HepG2 (cell line): ENCODE data around the gene GTF2H4. TPM values are rescaled to one million over a fixed set of nuclear protein-coding genes. Genes with fewer than 3 reads are reported as not detected.

Experiments used
- ARNTL ChIP-seq: sonication (generic); formaldehyde crosslinking; IDR thresholded peaks from 2 replicates; pipeline ENCODE4 v1.4.0; 2020; ENCODE audit warnings: mild to moderate bottlenecking, missing genetic modification reagents
- FOXA1 ChIP-seq, 2 experiments: fragments of 450-650 bp in 1 of 2; sonication (generic) in 1 of 2; formaldehyde crosslinking in 1 of 2; IDR thresholded peaks; 2 replicates each; pipeline versions ENCODE4 v1.4.0 to v1.6.1; 2016 to 2020; ENCODE audit warnings: missing genetic modification reagents in 1 of 2
- FOXK2 ChIP-seq: fragments of 450-650 bp; IDR thresholded peaks from 2 replicates; pipeline ENCODE4 v1.6.1; 2016
- FOXP1 ChIP-seq, 2 experiments: fragments of 450-650 bp in 1 of 2; IDR thresholded peaks; 2 replicates each; pipeline ENCODE4 v1.6.1; 2017 to 2018; ENCODE audit warnings: antibody characterized with exemption in 1 of 2
- GATA4 ChIP-seq: sonication (generic); IDR thresholded peaks from 2 replicates; pipeline ENCODE4 v1.6.1; 2016; ENCODE audit warnings: antibody characterized with exemption, low read depth, borderline replicate concordance
- HNF4G ChIP-seq, 2 experiments: sonication (generic) in 1 of 2; formaldehyde crosslinking in 1 of 2; IDR thresholded peaks; 2 replicates each; pipeline versions ENCODE4 v1.4.0 to v1.6.1; 2011 to 2020; ENCODE audit warnings: borderline replicate concordance in 2 of 2, low read depth in 2 of 2, mild to moderate bottlenecking in 2 of 2, low read length in 1 of 2, missing genetic modification reagents in 1 of 2, moderate library complexity in 1 of 2
- KAT8 ChIP-seq: IDR thresholded peaks from 2 replicates; pipeline ENCODE4 v1.6.1; 2016; ENCODE audit warnings: missing genetic modification reagents, missing compliant biosample characterization
- MAF1 ChIP-seq: sonication (generic); formaldehyde crosslinking; IDR thresholded peaks from 2 replicates; pipeline ENCODE4 v1.5.0; 2020; ENCODE audit warnings: missing genetic modification reagents, borderline replicate concordance
- NFATC3 ChIP-seq: sonication (generic); formaldehyde crosslinking; IDR thresholded peaks from 2 replicates; pipeline ENCODE4 v1.5.1; 2020; ENCODE audit warnings: mild to moderate bottlenecking, missing genetic modification reagents
- NONO ChIP-seq, 2 experiments: fragments of 450-650 bp in 1 of 2; sonication (generic) in 1 of 2; formaldehyde crosslinking in 1 of 2; IDR thresholded peaks in 1 of 2; conservative IDR thresholded peaks in 1 of 2; 2 replicates each; pipeline versions ENCODE4 v1.6.1 to v1.8.0; 2017 to 2022; ENCODE audit warnings: mild to moderate bottlenecking in 1 of 2, missing genetic modification reagents in 1 of 2, moderate library complexity in 1 of 2
- PAWR ChIP-seq: sonication (generic); formaldehyde crosslinking; IDR thresholded peaks from 2 replicates; pipeline ENCODE4 v1.4.0; 2020; ENCODE audit warnings: missing genetic modification reagents, mild to moderate bottlenecking, borderline replicate concordance
- SMYD3 ChIP-seq: sonication (generic); formaldehyde crosslinking; IDR thresholded peaks from 2 replicates; pipeline ENCODE4 v1.8.1; 2023; ENCODE audit warnings: mild to moderate bottlenecking, missing genetic modification reagents
- SNAPC2 ChIP-seq: sonication (generic); formaldehyde crosslinking; IDR thresholded peaks from 2 replicates; pipeline ENCODE4 v1.8.1; 2022; ENCODE audit warnings: mild to moderate bottlenecking, missing genetic modification reagents
- SNAPC5 ChIP-seq: sonication (generic); formaldehyde crosslinking; IDR thresholded peaks from 2 replicates; pipeline ENCODE4 v1.8.1; 2023; ENCODE audit warnings: mild to moderate bottlenecking, missing genetic modification reagents, borderline replicate concordance
- TIGD3 ChIP-seq: sonication (generic); formaldehyde crosslinking; IDR thresholded peaks from 2 replicates; pipeline ENCODE4 v1.5.1; 2020; ENCODE audit warnings: mild to moderate bottlenecking, missing genetic modification reagents, borderline replicate concordance
- U2AF2 ChIP-seq: fragments of 200-400 bp; formaldehyde crosslinking; IDR thresholded peaks from 2 replicates; pipeline ENCODE4 v1.6.1; 2017; ENCODE audit warnings: low read depth, mild to moderate bottlenecking, low read length
- XRCC5 ChIP-seq: fragments of 200-400 bp; formaldehyde crosslinking; optimal IDR thresholded peaks from 2 replicates; pipeline ENCODE3; 2017; ENCODE audit warnings: mild to moderate bottlenecking, low read length
- ZFP41 ChIP-seq: sonication (generic); formaldehyde crosslinking; IDR thresholded peaks from 2 replicates; pipeline ENCODE4 v1.4.0; 2020; ENCODE audit warnings: mild to moderate bottlenecking, missing genetic modification reagents, borderline replicate concordance
- ZNF121 ChIP-seq: sonication (generic); formaldehyde crosslinking; IDR thresholded peaks from 2 replicates; pipeline ENCODE4 v1.5.0; 2020; ENCODE audit warnings: mild to moderate bottlenecking, missing genetic modification reagents
- ZNF549 ChIP-seq: sonication (generic); formaldehyde crosslinking; IDR thresholded peaks from 2 replicates; pipeline ENCODE4 v1.5.0; 2020; ENCODE audit warnings: missing genetic modification reagents
- ZNF747 ChIP-seq: sonication (generic); formaldehyde crosslinking; IDR thresholded peaks from 2 replicates; pipeline ENCODE4 v1.8.1; 2023; ENCODE audit warnings: missing genetic modification reagents, mild to moderate bottlenecking, borderline replicate concordance
- ZNF850 ChIP-seq: sonication (generic); formaldehyde crosslinking; conservative IDR thresholded peaks from 2 replicates; pipeline ENCODE4 v1.9.0; 2021; ENCODE audit warnings: mild to moderate bottlenecking, missing genetic modification reagents
- ZSCAN20 ChIP-seq: sonication (generic); formaldehyde crosslinking; IDR thresholded peaks from 2 replicates; pipeline ENCODE4 v1.4.0; 2020; ENCODE audit warnings: missing genetic modification reagents, mild to moderate bottlenecking, borderline replicate concordance
- ZSCAN9 ChIP-seq: IDR thresholded peaks from 2 replicates; pipeline ENCODE4 v1.6.1; 2016; ENCODE audit warnings: borderline replicate concordance
- ZUFSP ChIP-seq: sonication (generic); formaldehyde crosslinking; IDR thresholded peaks from 2 replicates; pipeline ENCODE4 v1.9.0; 2021; ENCODE audit warnings: missing genetic modification reagents, mild to moderate bottlenecking, borderline replicate concordance
- polyA plus RNA-seq, 8 experiments: library from polyadenylated mRNA; depleted of rRNA in 3 of 8; stranded (reverse) in 7 of 8; unstranded in 1 of 8; fragments of >200 nt; fragmentation: Illumina TruSeq in 4 of 8; extraction: Trizol in 4 of 8; gene quantifications; 2 replicates each; pipeline versions ENCODE4 v1.2.1 to v1.2.3, GENCODE V29; 2011 to 2016; ENCODE audit warnings: low read depth in 4 of 8, missing spikeins in 1 of 8, mixed read lengths in 1 of 8; ENCODE audit not compliant: insufficient read depth in 1 of 8
- total RNA-seq, 5 experiments: library from RNA; depleted of rRNA; stranded (reverse); fragments of >200 nt; fragmentation: Illumina TruSeq; extraction: Trizol; gene quantifications; 2 replicates each; pipeline ENCODE4 v1.2.3, GENCODE V29; 2016; ENCODE audit warnings: low read depth in 1 of 5
- TF ChIP-seq, protein P1 (sequence below): IDR thresholded peaks from 2 replicates; pipeline ENCODE4 v1.6.1; 2012; ENCODE audit warnings: inconsistent platforms
- TF ChIP-seq, protein P2 (sequence below): IDR thresholded peaks from 2 replicates; pipeline ENCODE4 v1.6.1; 2016; ENCODE audit warnings: missing genetic modification reagents, missing compliant biosample characterization

GTF2H4 gene
- total and polyA plus RNA-seq, 2 of the 13 experiments (the other 11 are each of a cell fraction or from before 2014, with no cell fraction given), result 15.9 to 49.3 TPM

DNA sequence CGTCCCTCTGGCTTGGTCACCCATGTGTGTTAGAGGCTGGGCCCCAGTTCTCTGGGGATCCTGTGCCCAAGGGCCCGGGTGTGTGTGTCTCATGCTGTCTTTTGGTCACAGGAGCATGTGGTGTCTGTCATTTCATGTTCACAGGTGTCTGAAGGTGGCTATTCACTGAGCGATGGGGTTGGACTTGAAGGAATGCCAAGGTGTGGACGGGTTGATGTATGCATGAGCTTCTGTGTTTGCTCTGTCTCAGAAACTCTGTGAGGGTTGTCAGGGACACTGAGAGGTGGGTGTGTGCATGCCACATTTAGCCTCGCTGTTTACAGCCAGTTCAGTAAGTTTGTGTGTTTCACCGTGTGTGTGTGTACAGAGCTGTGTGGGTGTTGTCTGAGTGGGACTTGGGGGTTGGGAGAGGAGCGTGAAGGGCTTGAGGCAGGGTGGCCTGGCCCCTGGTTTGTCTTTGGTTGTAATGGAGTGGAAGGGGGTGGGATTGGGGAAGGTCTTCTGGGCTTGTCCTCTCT lies 22.5 kb upstream of the GTF2H4 start (continued):
- TF ChIP-seq HNF4G (IDR thresholded peaks at IDR 0.05; ENCODE audit: borderline replicate concordance, low read depth, low read length) (no peak), HNF4G (CRISPR knock-in tag; IDR thresholded peaks at IDR 0.05; ENCODE audit: borderline replicate concordance, low read depth) (no peak; the same call in 1 of the 2 replicates), SMYD3 (CRISPR knock-in tag) (no peak), ZNF549 (no peak), ARNTL (peak; percentile 0; the same call in 1 of the 2 replicates), PAWR (0 out of 2 replicates have a peak, but pooled peaks have one; percentile 21), ZSCAN9 (CRISPR knock-in tag) (no peak), SNAPC5 (CRISPR knock-in tag) (no peak), ZNF747 (CRISPR knock-in tag) (peak; percentile 20; the same call in 1 of the 2 replicates), U2AF2 (no peak), NFATC3 (CRISPR knock-in tag) (no peak), NONO (IDR thresholded peaks at IDR 0.05) (no peak), NONO (CRISPR knock-in tag; conservative IDR thresholded peaks at IDR 0.05) (peak; percentile 57), ZUFSP (no peak), GATA4 (no peak), ZNF850 (CRISPR knock-in tag) (no peak), SNAPC2 (no peak), FOXA1 (IDR thresholded peaks at IDR 0.05) (no peak), FOXA1 (CRISPR knock-in tag; IDR thresholded peaks at IDR 0.05) (peak; percentile 63), TIGD3 (CRISPR knock-in tag) (no peak), FOXP1 (IDR thresholded peaks at IDR 0.05) (no peak), FOXP1 (CRISPR knock-in tag; IDR thresholded peaks at IDR 0.05) (peak; percentile 62), KAT8 (CRISPR knock-in tag) (no peak), MAF1 (no peak), FOXK2 (no peak), ZNF121 (CRISPR knock-in tag) (no peak), XRCC5 (no peak), ZSCAN20 (CRISPR knock-in tag) (no peak), ZFP41 (CRISPR knock-in tag) (no peak)
- TF ChIP-seq, protein P1, sequence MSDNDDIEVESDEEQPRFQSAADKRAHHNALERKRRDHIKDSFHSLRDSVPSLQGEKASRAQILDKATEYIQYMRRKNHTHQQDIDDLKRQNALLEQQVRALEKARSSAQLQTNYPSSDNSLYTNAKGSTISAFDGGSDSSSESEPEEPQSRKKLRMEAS, result peak; percentile 40; the same call in 1 of the 2 replicates
- TF ChIP-seq, protein P2, sequence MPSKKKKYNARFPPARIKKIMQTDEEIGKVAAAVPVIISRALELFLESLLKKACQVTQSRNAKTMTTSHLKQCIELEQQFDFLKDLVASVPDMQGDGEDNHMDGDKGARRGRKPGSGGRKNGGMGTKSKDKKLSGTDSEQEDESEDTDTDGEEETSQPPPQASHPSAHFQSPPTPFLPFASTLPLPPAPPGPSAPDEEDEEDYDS (CRISPR knock-in tag), result no peak
